ENCODE results near the gene MYRFL.
A peak's percentile ranks its signal among the peaks of the same experiment; 100 is the strongest.
"Not testable (repeated sequence)": the region's sequence is repeated elsewhere in the genome, so short reads cannot be mapped to it uniquely, and the experiment has no call there.

Gene MYRFL
- 0 reads per million in 2 donors for total RNA-seq

GRCh38 chr12:69824966-69825560 lies at the start of gene MYRFL:
Gene MYRFL (plus strand): TSS chr12:69825227. CDS start chr12:69825518, 291 bp downstream.
- DNase-seq: no peak

GRCh38 chr12:69779928-69780327 lies 45.1 kb upstream of the MYRFL start:
- DNase-seq: peak in 1 of 5 experiments; percentile 7

- no peak for DNase-seq
Observed at GRCh38 chr12:69783365-69783764, 41.7 kb upstream of the MYRFL start.

- DNase-seq: no peak
Observed at GRCh38 chr12:69789351-69789750, 35.7 kb upstream of the MYRFL start.

GRCh38 chr12:69792533-69792932 lies 32.5 kb upstream of the MYRFL start:
- DNase-seq: no peak

- DNase-seq: not testable (repeated sequence)
Observed at GRCh38 chr12:69807101-69807897, 17.7 kb upstream of the MYRFL start.

GRCh38 chr12:69810870-69811498 lies 14.0 kb upstream of the MYRFL start:
- DNase-seq: no peak

GRCh38 chr12:69816082-69816481 lies 8.9 kb upstream of the MYRFL start:
- peak in 1 of 5 experiments; percentile 14 for DNase-seq

- DNase-seq: no peak
Observed at GRCh38 chr12:69821032-69821455, 4.0 kb upstream of the MYRFL start.

GRCh38 chr12:69821456-69822159 lies 3.4 kb upstream of the MYRFL start:
- DNase-seq: no peak

- DNase-seq: no peak
Observed at GRCh38 chr12:69822201-69822860, 2.7 kb upstream of the MYRFL start.

GRCh38 chr12:69824028-69824427 lies 999 bp upstream of the MYRFL start:
- no peak for DNase-seq

GRCh38 chr12:69828897-69829296 lies 3.9 kb downstream of the MYRFL start:
- no peak for DNase-seq

GRCh38 chr12:69833696-69834095 lies 8.7 kb downstream of the MYRFL start:
- no peak for DNase-seq

- DNase-seq: no peak
Observed at GRCh38 chr12:69834147-69834546, 9.1 kb downstream of the MYRFL start.

GRCh38 chr12:69834576-69834975 lies 9.5 kb downstream of the MYRFL start:
- DNase-seq: no peak

GRCh38 chr12:69835081-69835480 lies 10.1 kb downstream of the MYRFL start:
- DNase-seq: no peak

GRCh38 chr12:69836015-69836414 lies 11.0 kb downstream of the MYRFL start:
- DNase-seq: no peak

GRCh38 chr12:69837191-69837590 lies 12.2 kb downstream of the MYRFL start:
- DNase-seq: no peak

- DNase-seq: no peak
Observed at GRCh38 chr12:69837657-69838415, 12.8 kb downstream of the MYRFL start.

- DNase-seq: no peak
Observed at GRCh38 chr12:69840727-69841126, 15.7 kb downstream of the MYRFL start.

GRCh38 chr12:69843608-69844007 lies 18.6 kb downstream of the MYRFL start:
- DNase-seq: no peak
